ENCODE results near the gene FHOD1. TPM values are rescaled to one million over a fixed set of nuclear protein-coding genes. Genes with fewer than 3 reads are reported as not detected.
A peak's percentile ranks its signal among the peaks of the same experiment; 100 is the strongest.

FHOD1 gene
- total and polyA plus RNA-seq, 8 donors, result 68.4 to 300 (median 186) TPM

DNA sequence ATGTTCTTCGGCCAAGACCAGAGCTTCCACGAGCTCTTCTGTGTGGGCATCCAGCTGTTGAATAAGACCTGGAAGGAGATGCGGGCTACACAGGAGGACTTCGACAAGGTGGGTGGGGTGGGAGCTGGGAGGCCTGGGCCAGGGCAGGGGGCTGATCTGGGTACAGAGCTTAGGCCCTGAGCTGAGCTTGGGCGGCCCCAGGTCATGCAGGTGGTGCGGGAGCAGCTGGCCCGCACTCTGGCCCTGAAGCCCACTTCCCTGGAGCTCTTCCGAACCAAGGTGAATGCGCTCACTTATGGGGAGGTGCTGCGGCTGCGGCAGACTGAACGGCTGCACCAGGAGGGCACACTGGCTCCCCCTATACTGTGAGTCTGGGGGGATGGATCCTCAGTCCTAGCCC, 44.9 kb downstream of the FHOD1 start:
- peaks cover 3 to 17% of the 10 kb centered on the region in 2 donors for H3K4me1 ChIP-seq
- H3K9me3 ChIP-seq, result no peaks in the 10 kb centered on the region
- TF ChIP-seq, protein P1, sequence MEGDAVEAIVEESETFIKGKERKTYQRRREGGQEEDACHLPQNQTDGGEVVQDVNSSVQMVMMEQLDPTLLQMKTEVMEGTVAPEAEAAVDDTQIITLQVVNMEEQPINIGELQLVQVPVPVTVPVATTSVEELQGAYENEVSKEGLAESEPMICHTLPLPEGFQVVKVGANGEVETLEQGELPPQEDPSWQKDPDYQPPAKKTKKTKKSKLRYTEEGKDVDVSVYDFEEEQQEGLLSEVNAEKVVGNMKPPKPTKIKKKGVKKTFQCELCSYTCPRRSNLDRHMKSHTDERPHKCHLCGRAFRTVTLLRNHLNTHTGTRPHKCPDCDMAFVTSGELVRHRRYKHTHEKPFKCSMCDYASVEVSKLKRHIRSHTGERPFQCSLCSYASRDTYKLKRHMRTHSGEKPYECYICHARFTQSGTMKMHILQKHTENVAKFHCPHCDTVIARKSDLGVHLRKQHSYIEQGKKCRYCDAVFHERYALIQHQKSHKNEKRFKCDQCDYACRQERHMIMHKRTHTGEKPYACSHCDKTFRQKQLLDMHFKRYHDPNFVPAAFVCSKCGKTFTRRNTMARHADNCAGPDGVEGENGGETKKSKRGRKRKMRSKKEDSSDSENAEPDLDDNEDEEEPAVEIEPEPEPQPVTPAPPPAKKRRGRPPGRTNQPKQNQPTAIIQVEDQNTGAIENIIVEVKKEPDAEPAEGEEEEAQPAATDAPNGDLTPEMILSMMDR (IDR thresholded peaks at IDR 0.05), result no peak
- ATAC-seq, result no peak
- intact Hi-C loops (cut with DNase I), result no loop called here
- no peaks in the 10 kb centered on the region for H3K27me3 ChIP-seq
- no peak overlapping the region for H3K27ac ChIP-seq
- H3K36me3 ChIP-seq, result peaks cover 0 to 86% of the 10 kb centered on the region in 2 donors
- DNase-seq, result peak in 1 of 4 donors; percentile 62
- H3K4me3 ChIP-seq, result no peak overlapping the region

- Histone ChIP-seq H3K27me3 (no peaks in the 10 kb centered on the region), H3K4me1 (peaks cover 3 to 25% of the 10 kb centered on the region in 2 donors), H3K4me3 (no peak overlapping the region), H3K9me3 (no peaks in the 10 kb centered on the region), H3K27ac (no peak overlapping the region), H3K36me3 (peaks cover 0 to 87% of the 10 kb centered on the region in 2 donors)
- DNase-seq, result peak in 1 of 4 donors; percentile 67
- no peak for ATAC-seq
- intact Hi-C loops (cut with DNase I), result no loop called here
- TF ChIP-seq, protein P1 (IDR thresholded peaks at IDR 0.05), result no peak
These were observed 45.6 kb downstream of the FHOD1 start for GRCh38 chr16:67201411-67202345.

DNA sequence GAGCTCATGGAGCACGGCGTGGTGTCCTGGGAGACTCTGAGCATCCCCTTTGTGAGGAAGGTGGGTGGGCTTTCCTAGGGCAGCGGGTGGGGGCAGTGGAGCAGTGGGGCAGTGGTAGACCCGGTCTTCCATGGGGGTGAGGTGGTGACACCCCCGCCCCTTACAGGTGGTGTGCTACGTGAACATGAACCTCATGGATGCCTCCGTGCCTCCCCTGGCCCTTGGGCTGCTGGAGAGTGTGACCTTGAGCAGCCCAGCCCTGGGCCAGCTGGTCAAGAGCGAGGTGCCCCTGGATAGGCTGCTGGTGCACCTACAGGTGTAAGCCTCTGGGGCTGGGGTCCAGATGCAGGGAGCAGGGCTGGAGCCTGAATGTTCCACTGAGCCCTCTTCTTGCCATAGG, 46.8 kb downstream of the FHOD1 start:
- H3K4me1 ChIP-seq, result peaks cover 3 to 34% of the 10 kb centered on the region in 2 donors
- H3K4me3 ChIP-seq, result no peak overlapping the region
- DNase-seq (peak in 1 of 4 donors; percentile 61), ATAC-seq (no peak)
- H3K36me3 ChIP-seq, result peaks cover 0 to 93% of the 10 kb centered on the region in 2 donors
- TF ChIP-seq, protein P1 (IDR thresholded peaks at IDR 0.05), result no peak
- intact Hi-C loops (cut with DNase I), result no loop called here
- no peaks in the 10 kb centered on the region for H3K9me3 ChIP-seq
- no peak overlapping the region for H3K27ac ChIP-seq
- H3K27me3 ChIP-seq, result no peaks in the 10 kb centered on the region

GRCh38 chr16:67199808-67200198, 47.5 kb downstream of the FHOD1 start:
- H3K4me1 ChIP-seq, result peaks cover 3 to 39% of the 10 kb centered on the region in 2 donors
- ATAC-seq, result peak; percentile 41
- H3K27ac ChIP-seq, result no peak overlapping the region
- intact Hi-C loops (cut with DNase I), result no loop called here
- peaks cover 0 to 98% of the 10 kb centered on the region in 2 donors for H3K36me3 ChIP-seq
- no peaks in the 10 kb centered on the region for H3K27me3 ChIP-seq
- TF ChIP-seq, protein P1 (IDR thresholded peaks at IDR 0.05), result peak in 1 of 2 donors; percentile 5
- no peaks in the 10 kb centered on the region for H3K9me3 ChIP-seq
- peak in 1 of 4 donors; percentile 75 for DNase-seq
- peak overlapping the region; percentile 27 to 42 for H3K4me3 ChIP-seq

Data from left lung (tissue), 10 donors.